ENCODE results near the gene HCN2. TPM values are rescaled to one million over a fixed set of nuclear protein-coding genes. Genes with fewer than 3 reads are reported as not detected.

The HCN2 gene
- polyA plus RNA-seq, 1 of the 3 experiments (the other 2 are of a cell fraction), result 5.6 TPM

DNA sequence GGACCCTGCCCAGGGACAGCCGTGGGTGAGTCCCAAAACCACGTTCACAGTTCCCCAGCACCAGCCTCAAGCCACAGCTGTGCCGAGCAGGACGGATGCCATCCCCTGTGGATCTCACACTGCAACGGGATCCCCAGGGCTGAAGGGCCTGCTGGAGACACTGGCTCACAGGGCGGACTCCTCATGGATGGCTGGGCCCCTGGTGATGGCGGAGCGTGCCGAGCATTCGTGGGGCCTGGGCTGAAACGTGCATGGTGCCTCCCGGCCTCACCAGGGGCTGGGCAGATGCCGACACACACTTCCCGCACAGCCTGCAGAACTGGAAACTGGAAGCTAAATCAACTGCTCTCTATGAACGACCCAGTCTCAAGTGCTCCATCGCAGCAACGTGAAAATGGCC is 63.7 kb downstream of the HCN2 start (continued):
- no peak for TF ChIP-seq RCOR1 (IDR thresholded peaks at IDR 0.05; ENCODE audit: low read length)

DNA sequence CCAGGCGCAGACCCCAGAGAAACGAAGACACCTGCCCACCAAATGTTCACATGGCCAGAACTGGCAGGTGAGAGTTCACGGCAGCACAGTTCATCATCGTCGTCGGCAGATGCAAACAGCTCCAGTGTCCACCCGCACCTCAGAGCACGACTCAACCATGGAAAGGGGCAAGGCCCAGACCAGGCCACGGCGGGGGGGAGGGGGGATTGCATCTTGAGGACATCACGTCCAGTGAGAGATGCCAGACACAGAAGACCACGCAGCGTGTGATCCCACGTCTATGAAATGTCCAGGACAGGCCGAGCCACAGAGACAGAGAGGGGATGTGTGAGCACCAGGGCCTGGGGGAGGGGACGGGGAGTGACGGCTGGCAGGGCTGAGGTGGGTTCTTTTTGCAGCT is 66.0 kb downstream of the HCN2 start:
- Histone ChIP-seq H3K27ac (ENCODE audit: low read depth in 2 of 2, low read length in 1 of 2) (no peak overlapping the region), H2AFZ (ENCODE audit: low read depth) (no peak overlapping the region), H3K79me2 (ENCODE audit: insufficient read depth) (peaks cover 91% of the 10 kb centered on the region), H3K4me1 (ENCODE audit: control insufficient read depth in 1 of 2, insufficient read depth in 2 of 2, low read depth in 1 of 2, low read length in 1 of 2) (peaks cover under 1 to 10% of the 10 kb centered on the region in 2 experiments; a peak in 2 of 4 replicates), H3K36me3 (replicated peaks in 1 of 2; ENCODE audit: control insufficient read depth in 1 of 2, insufficient read depth in 2 of 2, low read length in 1 of 2) (peaks cover 0 to 33% of the 10 kb centered on the region in 2 experiments), H3F3A (replicated peaks; ENCODE audit: insufficient read depth) (no peaks in the 10 kb centered on the region), H3K9ac (no peak overlapping the region), H3K4me3 (ENCODE audit: low read depth in 2 of 2, low read length in 1 of 2) (no peak overlapping the region), H3K27me3 (ENCODE audit: insufficient read depth) (no peaks in the 10 kb centered on the region), H3K9me2 (no peaks in the 10 kb centered on the region), H4K20me1 (ENCODE audit: insufficient read depth) (peaks cover 89% of the 10 kb centered on the region), H3K9me3 (no peaks in the 10 kb centered on the region), H3K4me2 (no peak overlapping the region)
- CTCF ChIA-PET, result interaction anchor here (0.6 to 2.4 kb wide), 5 partner anchors 67 to 208 kb away, joined by 3 to 6 read pairs (median 4); no protein-coding TSS in a partner anchor
- 87% methylated on average over 15 of the region's 17 CpGs for WGBS (ENCODE audit: low lambda C conversion rate)
- no peak for DNase-seq
- POLR2A ChIA-PET, result no interaction called here
- TF ChIP-seq CHD2 (IDR thresholded peaks at IDR 0.05; ENCODE audit: low read length, partially characterized antibody), result no peak
- TF ChIP-seq, protein P1, sequence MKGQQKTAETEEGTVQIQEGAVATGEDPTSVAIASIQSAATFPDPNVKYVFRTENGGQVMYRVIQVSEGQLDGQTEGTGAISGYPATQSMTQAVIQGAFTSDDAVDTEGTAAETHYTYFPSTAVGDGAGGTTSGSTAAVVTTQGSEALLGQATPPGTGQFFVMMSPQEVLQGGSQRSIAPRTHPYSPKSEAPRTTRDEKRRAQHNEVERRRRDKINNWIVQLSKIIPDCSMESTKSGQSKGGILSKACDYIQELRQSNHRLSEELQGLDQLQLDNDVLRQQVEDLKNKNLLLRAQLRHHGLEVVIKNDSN (IDR thresholded peaks at IDR 0.05; ENCODE audit: borderline replicate concordance, low read depth), result no peak
- TF ChIP-seq GATA2 (CRISPR knock-in tag; IDR thresholded peaks at IDR 0.05), result no peak
- TF ChIP-seq RCOR1 (IDR thresholded peaks at IDR 0.05; ENCODE audit: low read length), result no peak
- TF ChIP-seq, protein P2, sequence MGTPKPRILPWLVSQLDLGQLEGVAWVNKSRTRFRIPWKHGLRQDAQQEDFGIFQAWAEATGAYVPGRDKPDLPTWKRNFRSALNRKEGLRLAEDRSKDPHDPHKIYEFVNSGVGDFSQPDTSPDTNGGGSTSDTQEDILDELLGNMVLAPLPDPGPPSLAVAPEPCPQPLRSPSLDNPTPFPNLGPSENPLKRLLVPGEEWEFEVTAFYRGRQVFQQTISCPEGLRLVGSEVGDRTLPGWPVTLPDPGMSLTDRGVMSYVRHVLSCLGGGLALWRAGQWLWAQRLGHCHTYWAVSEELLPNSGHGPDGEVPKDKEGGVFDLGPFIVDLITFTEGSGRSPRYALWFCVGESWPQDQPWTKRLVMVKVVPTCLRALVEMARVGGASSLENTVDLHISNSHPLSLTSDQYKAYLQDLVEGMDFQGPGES (IDR thresholded peaks at IDR 0.05; ENCODE audit: low read depth, low read length), result no peak
- no peak for TF ChIP-seq JUND (IDR thresholded peaks at IDR 0.05)
- no peak for TF ChIP-seq GABPA (IDR thresholded peaks at IDR 0.05; ENCODE audit: low read depth)
- TF ChIP-seq FOXM1 (IDR thresholded peaks at IDR 0.05; ENCODE audit: low read depth), result no peak

DNA sequence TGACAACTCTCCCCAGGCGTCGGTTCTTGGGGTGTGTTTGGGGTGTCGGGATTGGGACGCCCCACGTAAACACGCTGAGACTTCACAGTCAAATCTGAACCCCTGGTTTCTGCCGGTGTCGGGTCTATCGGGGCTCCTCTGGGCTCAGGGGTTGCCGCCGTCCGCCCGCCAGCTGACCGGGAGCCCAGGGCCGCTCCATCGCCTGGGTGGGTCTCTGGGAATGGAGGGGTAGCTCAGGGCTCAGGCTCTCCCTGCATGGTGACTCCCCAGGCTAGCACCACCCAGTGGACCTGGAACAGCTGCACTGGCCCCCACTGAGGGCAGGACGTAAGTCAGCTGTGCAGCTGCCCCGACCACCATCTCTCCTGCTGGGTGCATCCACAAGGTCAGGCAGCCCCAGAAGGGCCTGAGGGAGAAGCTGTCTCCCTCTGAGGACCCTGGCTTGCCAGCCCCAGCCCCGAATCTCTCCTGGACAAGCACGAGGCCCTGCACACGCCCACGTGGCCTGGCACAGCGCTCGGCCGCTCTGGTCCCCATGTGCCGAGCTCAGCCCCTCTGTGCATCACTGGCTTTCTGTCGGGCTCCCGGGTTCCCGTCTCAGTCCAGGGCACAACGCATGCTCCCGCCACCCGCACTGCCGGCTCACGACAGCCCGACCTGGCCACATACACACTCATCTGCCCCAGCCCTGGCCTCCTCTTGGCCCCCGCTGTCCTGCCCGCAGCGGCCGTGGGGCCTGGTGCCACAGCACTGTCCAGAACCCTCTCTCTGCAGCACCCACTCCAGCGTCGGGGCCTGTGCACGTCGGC is 67.3 kb downstream of the HCN2 start:
- no peaks in the 10 kb centered on the region for H3K27me3 ChIP-seq (ENCODE audit: insufficient read depth)
- H3K4me2 ChIP-seq, result no peak overlapping the region
- H3K9me2 ChIP-seq, result no peaks in the 10 kb centered on the region
- peaks cover 99% of the 10 kb centered on the region for H4K20me1 ChIP-seq (ENCODE audit: insufficient read depth)
- H3K27ac ChIP-seq (ENCODE audit: low read depth in 2 of 2, low read length in 1 of 2), result no peak overlapping the region
- no peaks in the 10 kb centered on the region for H3F3A ChIP-seq (replicated peaks; ENCODE audit: insufficient read depth)
- DNase-seq, result no peak
- H3K9ac ChIP-seq, result no peak overlapping the region
- peaks cover 0 to 21% of the 10 kb centered on the region in 2 experiments for H3K36me3 ChIP-seq (replicated peaks in 1 of 2; ENCODE audit: control insufficient read depth in 1 of 2, insufficient read depth in 2 of 2, low read length in 1 of 2)
- ChIA-PET CTCF (interaction anchor here (0.6 to 2.4 kb wide), 4 partner anchors 19 to 77 kb away, joined by 3 to 6 read pairs (median 4); no protein-coding TSS in a partner anchor), POLR2A (no interaction called here)
- peaks cover 100% of the 10 kb centered on the region for H3K79me2 ChIP-seq (ENCODE audit: insufficient read depth)
- 96% methylated on average over 15 of the region's 43 CpGs for WGBS (ENCODE audit: low lambda C conversion rate)
- TF ChIP-seq MEF2A (IDR thresholded peaks at IDR 0.05; ENCODE audit: borderline replicate concordance, low read depth), result no peak
- H3K4me1 ChIP-seq (ENCODE audit: control insufficient read depth in 1 of 2, insufficient read depth in 2 of 2, low read depth in 1 of 2, low read length in 1 of 2), result peaks cover 7 to 22% of the 10 kb centered on the region in 2 experiments; a peak in 2 of 4 replicates
- H3K4me3 ChIP-seq (ENCODE audit: low read depth in 2 of 2, low read length in 1 of 2), result no peak overlapping the region
- no peaks in the 10 kb centered on the region for H3K9me3 ChIP-seq
- H2AFZ ChIP-seq (ENCODE audit: low read depth), result no peak overlapping the region
